Measurements from ENCODE around the gene UPF3A.
"Not testable (repeated sequence)": the region's sequence is repeated elsewhere in the genome, so short reads cannot be mapped to it uniquely, and the experiment has no call there.

The UPF3A gene

DNA sequence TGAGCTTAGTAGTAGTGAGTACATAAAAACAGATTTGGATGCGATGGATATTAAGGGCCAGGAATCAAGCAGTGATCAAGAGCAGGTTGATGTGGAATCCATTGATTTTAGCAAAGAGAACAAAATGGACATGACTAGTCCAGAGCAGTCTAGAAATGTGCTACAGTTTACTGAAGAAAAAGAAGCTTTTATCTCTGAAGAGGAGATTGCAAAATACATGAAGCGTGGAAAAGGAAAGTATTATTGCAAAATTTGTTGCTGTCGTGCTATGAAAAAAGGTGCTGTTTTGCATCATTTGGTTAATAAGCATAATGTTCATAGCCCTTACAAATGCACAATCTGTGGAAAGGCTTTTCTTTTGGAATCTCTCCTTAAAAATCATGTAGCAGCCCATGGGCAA, 44.3 kb downstream of the UPF3A start:
- Histone ChIP-seq H3K4me1 (no peaks in the 10 kb centered on the region), H2AFZ (no peak overlapping the region), H3K4me3 (ENCODE audit: low read depth, low read length) (no peak overlapping the region), H3K4me2 (ENCODE audit: low read length) (no peak overlapping the region), H3K36me3 (ENCODE audit: control insufficient read depth, insufficient read depth, low read length) (no peaks in the 10 kb centered on the region), H3K9ac (no peak overlapping the region), H3K9me3 (ENCODE audit: control insufficient read depth, low read length) (no peaks in the 10 kb centered on the region), H3K79me2 (no peaks in the 10 kb centered on the region), H3K27ac (no peak overlapping the region), H3K27me3 (ENCODE audit: control insufficient read depth, insufficient read depth, low read length) (no peaks in the 10 kb centered on the region)
- TF ChIP-seq, protein P1, sequence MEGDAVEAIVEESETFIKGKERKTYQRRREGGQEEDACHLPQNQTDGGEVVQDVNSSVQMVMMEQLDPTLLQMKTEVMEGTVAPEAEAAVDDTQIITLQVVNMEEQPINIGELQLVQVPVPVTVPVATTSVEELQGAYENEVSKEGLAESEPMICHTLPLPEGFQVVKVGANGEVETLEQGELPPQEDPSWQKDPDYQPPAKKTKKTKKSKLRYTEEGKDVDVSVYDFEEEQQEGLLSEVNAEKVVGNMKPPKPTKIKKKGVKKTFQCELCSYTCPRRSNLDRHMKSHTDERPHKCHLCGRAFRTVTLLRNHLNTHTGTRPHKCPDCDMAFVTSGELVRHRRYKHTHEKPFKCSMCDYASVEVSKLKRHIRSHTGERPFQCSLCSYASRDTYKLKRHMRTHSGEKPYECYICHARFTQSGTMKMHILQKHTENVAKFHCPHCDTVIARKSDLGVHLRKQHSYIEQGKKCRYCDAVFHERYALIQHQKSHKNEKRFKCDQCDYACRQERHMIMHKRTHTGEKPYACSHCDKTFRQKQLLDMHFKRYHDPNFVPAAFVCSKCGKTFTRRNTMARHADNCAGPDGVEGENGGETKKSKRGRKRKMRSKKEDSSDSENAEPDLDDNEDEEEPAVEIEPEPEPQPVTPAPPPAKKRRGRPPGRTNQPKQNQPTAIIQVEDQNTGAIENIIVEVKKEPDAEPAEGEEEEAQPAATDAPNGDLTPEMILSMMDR (IDR thresholded peaks at IDR 0.05) = no peak

DNA sequence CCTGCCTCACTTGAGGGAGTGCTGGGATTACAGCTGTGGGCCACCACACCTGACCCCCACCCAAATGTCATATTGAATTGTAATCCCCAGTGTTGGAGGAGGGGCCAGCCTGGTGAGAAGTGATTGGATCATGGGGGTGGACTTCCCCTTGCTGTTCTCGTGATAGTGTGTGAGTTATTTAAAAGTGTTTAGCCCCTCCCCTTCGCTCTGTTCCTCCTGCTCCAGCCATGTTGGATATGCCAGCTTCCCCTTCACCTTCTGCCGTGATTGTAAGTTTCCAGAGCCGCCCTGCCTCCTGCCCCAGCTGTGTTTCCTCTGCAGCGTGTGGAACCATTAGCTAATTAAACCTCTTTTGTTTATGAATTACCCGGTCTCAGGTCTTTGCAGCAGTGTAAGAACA, 46.6 kb downstream of the UPF3A start:
- no peaks in the 10 kb centered on the region for H3K36me3 ChIP-seq (ENCODE audit: control insufficient read depth, insufficient read depth, low read length)
- TF ChIP-seq, protein P1 (IDR thresholded peaks at IDR 0.05) = no peak
- H3K4me2 ChIP-seq (ENCODE audit: low read length) = no peak overlapping the region
- H3K4me1 ChIP-seq = no peaks in the 10 kb centered on the region
- no peak overlapping the region for H2AFZ ChIP-seq
- no peak overlapping the region for H3K27ac ChIP-seq
- no peaks in the 10 kb centered on the region for H3K9me3 ChIP-seq (ENCODE audit: control insufficient read depth, low read length)
- H3K79me2 ChIP-seq = no peaks in the 10 kb centered on the region
- no peaks in the 10 kb centered on the region for H3K27me3 ChIP-seq (ENCODE audit: control insufficient read depth, insufficient read depth, low read length)
- H3K4me3 ChIP-seq (ENCODE audit: low read depth, low read length) = no peak overlapping the region
- H3K9ac ChIP-seq = no peak overlapping the region

DNA sequence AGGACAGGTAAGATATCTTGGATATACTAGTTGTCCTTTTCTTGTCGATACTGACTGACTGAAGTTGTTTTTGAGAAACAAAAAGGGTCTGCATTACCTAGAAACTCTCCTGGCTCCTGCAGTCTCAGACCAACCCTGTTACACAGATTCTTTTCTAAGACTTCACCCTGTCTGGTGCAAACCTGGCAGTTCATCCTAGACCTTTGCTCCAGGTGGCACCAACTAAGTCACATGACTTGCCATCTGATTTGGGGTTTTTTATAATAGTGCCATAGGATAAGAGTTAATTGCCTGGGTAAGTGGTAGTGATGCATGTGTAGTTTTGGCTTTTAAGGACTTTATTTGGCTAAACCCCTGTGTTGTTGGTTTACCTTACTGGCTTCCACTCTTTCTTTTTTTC, 47.2 kb downstream of the UPF3A start:
- no peak overlapping the region for H3K9ac ChIP-seq
- H3K27ac ChIP-seq = no peak overlapping the region
- TF ChIP-seq, protein P1 (IDR thresholded peaks at IDR 0.05) = no peak
- H3K4me2 ChIP-seq (ENCODE audit: low read length) = no peak overlapping the region
- H3K4me1 ChIP-seq = no peaks in the 10 kb centered on the region
- H3K36me3 ChIP-seq (ENCODE audit: control insufficient read depth, insufficient read depth, low read length) = no peaks in the 10 kb centered on the region
- no peak overlapping the region for H3K4me3 ChIP-seq (ENCODE audit: low read depth, low read length)
- no peak overlapping the region for H2AFZ ChIP-seq
- H3K27me3 ChIP-seq (ENCODE audit: control insufficient read depth, insufficient read depth, low read length) = no peaks in the 10 kb centered on the region
- H3K9me3 ChIP-seq (ENCODE audit: control insufficient read depth, low read length) = no peaks in the 10 kb centered on the region
- H3K79me2 ChIP-seq = no peaks in the 10 kb centered on the region

DNA sequence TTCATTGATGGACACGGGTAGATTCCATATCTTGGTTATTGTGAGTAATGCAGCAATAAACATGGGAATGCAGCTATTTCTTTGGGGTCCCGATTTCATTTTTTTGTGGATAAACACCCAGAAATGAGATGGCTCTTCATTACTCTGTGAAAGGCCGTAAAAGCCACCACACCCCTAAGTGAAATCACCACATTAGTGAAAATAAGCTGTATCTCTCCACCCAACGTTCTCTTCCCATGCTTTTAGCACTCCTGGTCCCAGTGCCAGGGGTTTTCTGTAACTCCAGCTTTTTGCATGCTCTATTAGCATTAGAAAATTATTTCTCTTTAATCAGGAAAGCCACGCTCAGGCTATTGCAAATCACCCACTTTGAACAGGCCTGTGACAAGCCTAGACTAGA, 48.7 kb downstream of the UPF3A start:
- TF ChIP-seq, protein P1 (IDR thresholded peaks at IDR 0.05) = no peak
- H3K4me3 ChIP-seq (ENCODE audit: low read depth, low read length) = no peak overlapping the region
- no peak overlapping the region for H3K27ac ChIP-seq

DNA sequence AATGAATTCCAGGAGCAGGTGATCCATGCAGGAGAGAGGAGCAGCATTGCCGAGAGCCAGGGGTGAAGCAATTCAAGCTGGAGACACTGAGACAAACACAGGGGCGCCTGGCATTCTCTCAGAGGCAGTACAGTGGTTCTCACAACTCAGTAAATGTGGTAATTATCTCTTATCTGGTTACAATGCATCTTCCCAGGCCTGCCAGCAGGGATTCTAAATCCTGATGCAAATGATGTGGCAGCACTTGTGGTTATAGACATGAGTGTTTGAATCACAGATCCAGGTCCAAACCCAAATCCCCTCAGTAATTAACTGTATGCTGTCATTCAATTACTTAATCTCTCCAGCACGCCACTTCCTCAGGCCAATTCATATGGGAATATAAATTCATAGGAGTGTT, 52.5 kb downstream of the UPF3A start:
- H3K27me3 ChIP-seq (ENCODE audit: control insufficient read depth, insufficient read depth, low read length); H3K36me3 ChIP-seq (ENCODE audit: control insufficient read depth, insufficient read depth, low read length); H3K4me3 ChIP-seq (ENCODE audit: low read depth, low read length); H3K27ac ChIP-seq; H3K9ac ChIP-seq; H3K79me2 ChIP-seq; H3K4me2 ChIP-seq (ENCODE audit: low read length); H2AFZ ChIP-seq; H3K9me3 ChIP-seq (ENCODE audit: control insufficient read depth, low read length); H3K4me1 ChIP-seq: not testable (repeated sequence)

More for the DNA sequence above, 48.7 kb downstream of the UPF3A start:
- H3K27me3 ChIP-seq (ENCODE audit: control insufficient read depth, insufficient read depth, low read length) = no peaks in the 10 kb centered on the region
- no peaks in the 10 kb centered on the region for H3K4me1 ChIP-seq
- no peak overlapping the region for H3K9ac ChIP-seq
- no peaks in the 10 kb centered on the region for H3K79me2 ChIP-seq
- no peak overlapping the region for H2AFZ ChIP-seq
- H3K4me2 ChIP-seq (ENCODE audit: low read length) = no peak overlapping the region
- H3K9me3 ChIP-seq (ENCODE audit: control insufficient read depth, low read length) = no peaks in the 10 kb centered on the region
- no peaks in the 10 kb centered on the region for H3K36me3 ChIP-seq (ENCODE audit: control insufficient read depth, insufficient read depth, low read length)
